B cell (primary cell): ENCODE results near the gene HOGA1.

Experiments used
- CTCF ChIP-seq: fragments of 200-600 bp; IDR thresholded peaks from one replicate; pipeline ENCODE4 v1.8.0; 2022; ENCODE audit warnings: antibody characterized with exemption, mild to moderate bottlenecking
- EZH2 ChIP-seq: IDR thresholded peaks from 2 replicates; pipeline ENCODE4 v1.6.1; 2012; ENCODE audit warnings: borderline replicate concordance, low read depth, mild to moderate bottlenecking, moderate library complexity, low read length; ENCODE audit not compliant: insufficient read depth, poor library complexity, severe bottlenecking

DNA sequence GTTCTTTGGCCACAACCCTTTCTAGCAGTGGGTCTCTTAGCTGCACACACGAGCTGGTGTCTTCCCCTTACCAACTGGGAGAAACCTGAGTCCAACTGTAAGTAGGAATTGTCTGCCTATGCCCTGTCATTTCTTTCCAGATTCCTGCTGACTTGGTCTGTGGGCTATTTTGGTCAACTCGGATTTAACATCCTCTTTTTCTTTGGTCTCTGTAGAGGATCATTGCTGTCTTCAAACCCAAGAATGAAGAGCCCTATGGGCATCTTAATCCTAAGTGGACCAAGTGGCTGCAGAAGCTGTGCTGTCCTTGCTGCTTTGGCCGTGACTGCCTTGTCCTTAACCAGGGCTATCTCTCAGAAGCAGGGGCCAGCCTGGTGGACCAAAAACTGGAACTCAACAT lies 66.5 kb downstream of the HOGA1 start:
- TF ChIP-seq CTCF (no peak), EZH2 (no peak)
